Ureter (tissue), 1 donor: ENCODE measurements around the gene HSD11B2. TPM values are rescaled to one million over a fixed set of nuclear protein-coding genes. Genes with fewer than 3 reads are reported as not detected.

Experiments used
- DNase-seq: peaks from one replicate; pipeline ENCODE4 v3.0.0-alpha.2; 2020; ENCODE audit warnings: low spot score
- total RNA-seq: library from RNA; stranded (reverse); gene quantifications from one replicate; pipeline ENCODE4 v1.2.4, GENCODE V29; 2023
- donor health status: DM: yes; HTN: yes; CAD: no.

Gene HSD11B2
- 5.6 TPM for total RNA-seq

DNA sequence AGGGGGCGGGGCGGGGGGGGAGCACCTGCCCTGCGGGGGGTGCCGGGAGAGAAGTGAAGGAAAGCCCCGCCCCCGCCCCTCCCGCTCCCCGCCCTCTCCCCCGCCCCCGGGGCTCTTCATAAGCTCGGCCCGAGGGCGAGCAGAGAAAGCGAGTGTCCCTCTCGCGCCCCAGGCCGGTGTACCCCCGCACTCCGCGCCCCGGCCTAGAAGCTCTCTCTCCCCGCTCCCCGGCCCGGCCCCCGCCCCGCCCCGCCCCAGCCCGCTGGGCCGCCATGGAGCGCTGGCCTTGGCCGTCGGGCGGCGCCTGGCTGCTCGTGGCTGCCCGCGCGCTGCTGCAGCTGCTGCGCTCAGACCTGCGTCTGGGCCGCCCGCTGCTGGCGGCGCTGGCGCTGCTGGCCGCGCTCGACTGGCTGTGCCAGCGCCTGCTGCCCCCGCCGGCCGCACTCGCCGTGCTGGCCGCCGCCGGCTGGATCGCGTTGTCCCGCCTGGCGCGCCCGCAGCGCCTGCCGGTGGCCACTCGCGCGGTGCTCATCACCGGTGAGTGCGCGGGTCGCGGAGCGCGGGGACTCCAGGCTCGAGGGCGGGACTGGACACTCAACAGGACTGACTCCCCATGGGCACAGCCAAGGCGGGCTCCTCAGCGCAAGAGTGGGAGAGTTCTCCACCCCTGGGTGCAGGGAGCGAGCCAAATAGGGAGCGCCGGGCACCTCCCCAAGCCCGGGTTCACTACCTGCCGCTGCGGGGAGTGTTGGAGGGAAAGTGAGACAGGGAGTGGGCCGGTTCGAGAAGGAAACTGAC, at the start of gene HSD11B2:
Gene HSD11B2, plus strand, starts transcription at position 145 of the 798 bp plus-strand sequence. Its CDS starts 128 bp downstream, at position 273.
- DNase-seq = no peak

DNA sequence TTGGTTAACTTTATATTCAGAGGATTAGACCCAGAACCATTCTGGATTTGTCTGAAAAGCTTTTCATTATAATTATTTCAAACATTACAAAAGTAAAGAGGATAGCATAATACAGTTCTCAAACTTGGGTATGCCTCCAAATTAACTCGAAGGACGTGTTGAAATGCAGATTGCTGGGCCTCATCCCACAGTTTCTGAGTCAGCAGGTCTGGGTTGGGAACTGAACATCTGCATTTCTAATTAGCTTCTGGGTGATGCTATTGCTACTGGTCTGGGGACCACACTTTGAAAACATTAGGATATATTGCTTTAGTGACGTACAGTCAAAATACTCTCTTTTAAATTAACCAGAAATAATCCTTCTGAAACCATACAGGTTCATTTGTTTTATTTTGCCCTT, 47.6 kb upstream of the HSD11B2 start:
- DNase-seq = no peak

DNA sequence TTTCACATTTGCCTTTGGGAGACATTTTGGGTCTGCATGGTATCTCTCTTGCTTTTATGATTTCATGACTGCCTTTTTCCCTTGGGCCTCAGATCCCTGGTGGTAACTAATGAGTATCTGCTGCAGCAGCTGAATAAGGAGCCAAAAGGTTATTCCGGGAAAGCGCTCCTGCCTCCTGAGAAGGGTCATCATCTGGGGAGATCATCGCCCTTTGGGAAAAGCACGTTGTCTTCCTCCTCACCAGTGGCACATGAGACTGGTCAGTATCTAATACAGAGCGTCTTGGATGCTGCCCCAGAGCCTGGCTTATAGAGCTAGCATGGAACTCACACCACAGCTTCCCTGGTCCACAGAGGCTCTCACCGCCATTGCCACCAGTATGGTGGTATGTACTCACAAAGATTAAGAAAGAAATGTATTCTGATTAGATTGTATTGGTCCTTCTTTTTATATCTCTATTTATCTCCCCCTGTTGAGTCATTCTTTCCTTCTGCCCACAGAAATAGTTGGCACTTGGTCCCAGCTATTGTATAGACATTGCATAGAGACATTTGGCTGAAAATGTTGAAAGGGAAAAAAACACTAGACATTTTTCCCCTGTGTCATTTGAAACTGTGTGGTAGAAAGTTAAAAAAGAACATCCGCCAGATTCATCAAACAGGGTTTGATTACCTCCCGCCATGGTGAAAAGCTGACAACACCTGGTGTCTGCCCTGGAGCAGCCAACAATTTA, 46.0 kb upstream of the HSD11B2 start:
- DNase-seq = no peak

DNA sequence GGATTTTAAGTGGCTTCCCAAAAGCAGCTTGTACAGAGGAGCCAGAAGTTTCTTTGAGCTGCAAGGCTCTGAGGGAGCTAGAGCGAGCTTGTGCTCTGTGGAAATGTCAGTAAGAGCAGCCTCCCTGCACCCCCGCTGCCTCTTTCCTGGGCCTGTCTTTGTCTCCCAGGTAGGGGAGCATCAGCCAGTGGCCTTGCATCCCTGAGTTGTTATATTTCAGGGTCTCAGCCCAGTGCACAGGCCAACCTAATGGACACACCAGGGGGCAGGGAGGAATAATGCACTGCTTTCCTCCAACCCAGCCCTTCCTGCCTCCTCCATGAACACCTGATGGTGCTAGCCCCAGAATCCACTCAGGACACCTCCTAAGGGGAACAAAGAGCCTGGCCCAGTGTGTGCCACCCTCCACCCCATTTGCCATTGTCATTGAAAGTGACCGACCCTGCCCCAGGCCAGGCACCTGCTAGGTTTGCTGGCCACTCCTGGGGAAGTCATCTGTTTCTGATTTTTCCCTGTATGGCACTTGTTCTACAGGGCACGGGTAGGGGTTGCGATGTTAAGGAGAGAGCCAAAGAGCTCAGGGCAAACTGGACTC, 44.0 kb upstream of the HSD11B2 start:
- no peak for DNase-seq

DNA sequence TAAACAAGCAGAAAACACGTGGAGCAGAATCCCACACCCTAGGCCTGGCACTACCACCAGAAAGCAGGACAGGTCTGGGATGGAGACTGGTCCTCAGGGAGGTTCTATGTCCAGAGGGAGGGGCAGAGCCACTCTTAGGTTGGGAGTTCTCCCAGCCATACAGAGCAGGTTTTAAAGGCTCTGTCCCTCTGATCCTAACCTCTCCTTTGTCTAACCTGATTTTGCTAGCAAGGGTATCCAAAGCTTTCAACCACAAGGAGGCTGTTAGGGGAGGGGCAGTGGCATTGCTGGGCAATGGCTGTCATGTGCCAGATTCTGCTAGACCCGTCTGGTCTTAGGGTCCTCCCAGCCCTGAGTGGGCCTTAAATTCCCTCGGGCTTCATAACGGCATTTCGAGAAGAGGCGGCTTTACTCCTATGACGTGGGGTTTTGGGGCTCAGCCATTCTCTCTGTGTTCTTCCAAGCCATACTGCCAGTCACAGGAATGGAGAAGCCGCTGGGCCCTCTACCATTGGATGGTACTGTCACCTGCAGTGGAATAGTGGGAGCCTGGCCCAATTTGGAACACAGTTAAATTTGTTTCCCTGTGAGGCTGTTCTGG, 43.3 kb upstream of the HSD11B2 start:
- DNase-seq = no peak

DNA sequence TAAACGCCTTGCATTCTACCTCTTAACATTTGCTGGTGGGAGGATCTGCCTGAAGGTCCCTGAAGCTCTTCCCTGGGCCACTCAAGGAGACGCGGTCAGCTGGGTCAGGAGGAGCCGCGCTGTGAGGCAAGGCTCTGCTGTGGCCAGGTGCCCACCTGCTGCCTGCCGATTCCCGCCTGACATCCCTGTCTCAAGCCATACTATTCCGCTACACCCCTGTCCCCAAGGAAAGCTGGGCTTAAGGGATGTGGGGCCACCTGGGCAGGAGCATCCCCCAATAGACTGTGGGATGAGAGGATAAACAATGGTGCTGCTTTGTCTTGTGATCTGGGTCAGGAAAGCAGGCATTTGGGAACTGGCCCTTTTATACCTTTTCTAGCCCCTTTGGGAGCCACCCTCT, 42.7 kb upstream of the HSD11B2 start:
- no peak for DNase-seq

DNA sequence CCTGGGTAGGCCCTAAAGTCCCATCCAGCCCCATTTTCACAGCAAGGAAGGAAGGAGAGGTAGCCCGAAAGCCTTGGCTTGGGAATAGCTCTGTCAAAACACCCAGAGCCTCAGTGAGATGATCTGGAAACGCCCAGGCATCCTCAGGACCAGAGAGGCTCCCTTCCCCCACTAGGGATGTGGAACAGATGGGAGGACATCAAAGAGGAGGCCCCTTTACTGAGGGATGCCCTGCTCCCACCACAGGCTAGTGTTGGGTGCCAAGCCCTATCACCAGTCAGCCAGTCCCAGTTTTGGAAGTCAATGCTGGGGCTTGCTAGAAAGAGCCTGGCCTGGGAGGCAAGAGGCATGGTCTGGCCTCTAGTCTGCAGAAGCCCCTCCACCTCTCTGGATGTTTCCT, 42.3 kb upstream of the HSD11B2 start:
- DNase-seq = no peak

DNA sequence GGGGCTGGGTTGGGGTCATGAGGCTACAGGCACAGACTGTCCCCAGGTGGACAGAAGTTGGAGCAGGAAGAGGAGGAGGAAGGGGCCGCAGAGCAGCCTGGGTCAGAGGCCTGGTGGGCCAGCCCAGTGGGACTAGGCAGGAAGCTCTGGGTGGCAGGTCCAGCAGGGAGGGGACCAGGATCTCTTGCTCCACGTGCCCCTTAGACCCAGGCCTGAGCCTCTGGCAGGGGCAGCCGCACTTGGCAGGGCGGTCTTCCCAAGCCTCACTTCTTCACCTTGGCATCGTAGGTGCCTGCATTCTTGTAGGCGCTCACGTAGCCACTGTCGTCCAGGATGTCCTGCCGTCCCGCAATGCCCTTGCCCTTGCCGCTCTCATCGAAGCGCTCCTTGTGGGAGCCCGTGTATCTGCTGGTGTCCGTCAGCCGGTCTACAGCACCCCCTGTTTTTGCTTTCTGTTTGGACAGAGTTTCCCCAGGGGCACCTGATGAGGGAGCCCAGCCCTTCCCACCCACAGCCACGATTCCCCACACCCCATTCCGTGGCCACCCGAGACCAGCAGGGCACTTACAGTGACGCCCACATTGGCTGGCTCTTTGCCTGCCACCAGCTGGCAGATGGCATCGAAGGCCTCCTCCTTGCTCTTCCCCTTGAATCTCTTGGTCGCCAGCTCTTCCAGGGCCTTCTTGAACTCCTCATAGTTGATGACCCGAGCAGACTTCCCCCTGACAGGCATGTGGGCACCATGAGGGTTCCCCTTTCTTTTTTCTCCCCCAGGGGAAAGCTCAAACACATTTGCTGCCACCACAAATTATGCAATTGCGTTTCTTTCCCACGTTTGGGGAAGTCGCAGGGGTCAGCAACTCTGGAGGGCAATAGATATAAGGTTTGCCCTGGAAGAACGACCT, 40.8 kb upstream of the HSD11B2 start:
- no peak for DNase-seq

DNA sequence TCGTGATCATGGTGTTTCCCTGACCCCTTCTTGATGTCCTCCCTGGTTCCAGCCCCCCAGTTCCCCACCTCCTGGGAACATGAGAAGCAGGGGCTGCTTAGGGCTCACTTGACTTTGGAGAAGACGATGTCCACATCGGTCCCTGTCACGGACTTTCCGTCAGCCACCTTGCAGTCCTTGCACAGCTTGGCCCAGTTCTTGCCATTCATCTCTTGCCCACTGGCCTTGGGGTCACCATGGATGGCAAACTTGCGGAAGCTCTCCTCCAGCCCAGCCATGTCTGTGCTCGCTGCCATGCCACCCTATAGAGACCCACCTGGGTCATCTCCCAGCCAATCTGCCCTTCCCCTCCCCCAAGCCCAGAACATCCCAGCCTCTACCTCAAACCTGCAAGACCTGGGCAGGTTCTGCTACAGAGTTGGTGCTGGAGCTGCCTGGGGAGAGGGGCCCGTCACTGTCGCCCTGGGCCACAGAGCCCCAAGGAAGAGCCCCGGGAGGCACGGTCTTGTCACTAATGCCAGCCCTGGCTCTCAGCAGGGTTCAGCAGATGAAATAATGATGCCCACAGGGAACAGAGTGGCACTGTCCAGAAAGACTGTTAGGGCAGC, 40.0 kb upstream of the HSD11B2 start:
- DNase-seq = no peak

DNA sequence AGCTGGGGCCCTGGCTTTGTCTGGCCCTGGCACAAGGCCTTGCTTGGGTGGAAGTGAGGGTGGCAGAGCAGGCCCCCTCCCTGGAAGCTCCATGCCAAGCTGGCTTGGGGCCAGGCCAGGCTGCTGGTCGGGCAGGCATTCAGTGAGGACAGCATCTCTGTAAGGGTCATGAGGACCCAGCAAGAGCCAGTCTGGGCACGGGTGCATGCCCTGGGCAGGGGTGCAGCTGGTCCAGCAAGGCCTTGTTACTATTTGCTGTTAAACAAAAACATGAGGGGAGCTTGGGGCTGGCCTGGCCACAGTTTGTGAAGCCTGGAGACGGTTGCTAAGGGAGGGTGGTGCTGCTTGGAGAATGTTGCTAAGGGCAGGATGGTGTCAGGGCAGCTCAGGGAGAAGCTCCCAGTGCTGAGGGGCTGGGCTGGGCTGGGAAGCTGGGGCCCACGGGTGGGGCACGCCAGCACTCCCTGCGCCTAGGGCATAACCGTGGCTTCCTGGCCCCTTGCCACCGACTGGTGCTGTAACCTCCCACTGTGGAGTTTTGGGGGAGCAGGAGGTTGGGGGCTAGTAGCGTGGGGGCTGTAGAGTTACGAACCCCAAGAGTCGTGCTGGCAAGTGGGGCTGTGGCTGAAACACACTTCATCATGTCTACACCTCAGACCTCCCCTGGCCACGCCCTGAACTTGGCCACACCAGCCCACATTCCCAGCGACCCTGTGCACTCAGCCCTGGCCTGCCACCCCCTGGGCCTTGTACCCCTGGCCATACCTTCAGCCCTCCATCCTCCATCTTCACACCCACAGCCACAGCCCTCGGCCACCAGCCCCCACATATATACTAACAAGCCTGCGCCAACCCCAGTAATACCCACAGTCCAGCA, 39.3 kb upstream of the HSD11B2 start:
- DNase-seq = no peak

DNA sequence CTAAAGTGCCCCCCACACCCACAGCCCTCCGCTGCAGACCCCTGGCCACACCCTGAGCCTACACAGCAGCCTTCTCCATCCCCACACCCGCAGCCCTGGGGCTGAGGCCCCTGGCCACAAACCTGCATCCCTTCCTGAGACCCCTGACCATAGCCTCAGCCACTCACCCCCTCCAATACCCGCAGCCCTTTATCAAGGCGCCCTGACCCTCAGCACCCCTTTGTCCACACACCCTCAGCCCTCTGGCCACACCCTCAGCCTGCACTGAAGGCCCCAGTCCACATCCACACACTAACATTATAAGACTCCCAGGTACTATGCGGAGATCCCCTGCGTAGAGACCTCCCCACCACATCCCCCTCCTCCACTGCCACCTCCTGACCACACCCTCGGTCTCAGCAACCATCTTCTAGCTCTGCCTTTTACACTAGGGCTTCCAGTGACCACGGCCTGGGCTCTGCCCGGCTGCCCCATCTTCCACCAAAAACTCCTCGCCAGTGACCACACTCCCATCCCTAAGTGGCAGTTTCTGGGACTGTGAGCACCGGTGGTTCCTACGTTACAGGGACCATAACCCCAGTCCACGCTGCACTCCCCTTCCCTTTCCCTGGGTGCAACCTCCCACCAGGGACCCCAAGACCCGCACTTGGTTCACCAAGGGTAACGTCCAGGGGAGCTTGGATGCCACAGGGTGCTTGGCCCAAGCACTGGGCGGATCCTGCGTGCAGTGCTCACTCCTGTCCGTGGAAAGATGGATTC, 38.4 kb upstream of the HSD11B2 start:
- no peak for DNase-seq

DNA sequence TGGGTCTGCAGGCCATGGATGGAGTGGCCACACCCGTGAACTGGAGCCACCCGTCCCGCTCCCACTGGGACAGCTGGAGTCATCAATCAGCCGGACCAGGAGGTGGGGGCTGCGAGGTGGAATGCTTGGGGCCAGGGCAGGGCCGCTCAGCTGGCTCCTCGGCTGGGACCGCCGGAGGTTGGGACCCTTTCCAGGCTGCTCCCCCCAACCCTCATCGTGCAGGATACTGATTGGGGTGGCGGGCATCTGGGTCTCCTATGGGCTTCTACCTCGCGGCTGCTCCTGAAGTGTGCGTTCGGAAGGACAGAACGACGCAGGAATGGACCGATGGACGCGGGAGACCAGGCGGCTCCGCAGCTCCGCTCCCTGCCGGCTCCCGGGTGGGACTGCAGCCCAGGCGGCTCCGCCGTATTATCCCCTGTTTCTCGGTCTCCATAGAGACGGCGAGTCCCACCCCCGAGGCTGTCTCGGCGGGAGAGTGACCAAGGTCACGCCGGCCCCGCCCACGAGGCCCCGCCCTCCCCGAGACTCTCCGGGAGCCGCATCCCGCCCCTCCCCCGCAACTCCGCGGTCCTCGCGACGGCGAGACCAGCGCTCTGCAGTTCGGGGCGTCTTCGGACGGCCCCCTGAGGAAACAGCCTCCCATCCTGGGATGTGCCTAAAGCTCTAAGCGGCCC, 37.7 kb upstream of the HSD11B2 start, which contains the start of gene TPPP3:
Gene TPPP3, minus strand, starts transcription at position 388 of the 677 bp plus-strand sequence. CDS start 2,387 bp downstream, outside the sequence.
- DNase-seq = peak; percentile 88

DNA sequence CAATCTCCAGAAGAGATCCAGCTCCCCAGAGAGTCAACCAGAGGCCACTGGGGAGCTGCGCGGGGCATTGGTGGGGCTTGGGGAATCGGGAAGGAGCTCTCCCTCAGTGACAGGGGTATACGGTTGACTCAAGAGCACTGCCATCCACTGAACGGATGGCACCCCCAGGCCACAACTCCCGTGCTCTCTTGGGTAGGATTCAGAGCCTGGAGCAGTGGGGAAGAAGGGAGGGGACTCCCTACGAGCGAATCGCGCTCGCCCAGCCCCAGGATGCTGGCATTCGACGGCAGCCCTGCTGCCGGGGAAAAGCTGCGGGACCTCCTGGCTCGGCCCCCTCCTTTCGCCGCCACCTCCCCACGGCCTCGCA, 37.1 kb upstream of the HSD11B2 start:
- no peak for DNase-seq

DNA sequence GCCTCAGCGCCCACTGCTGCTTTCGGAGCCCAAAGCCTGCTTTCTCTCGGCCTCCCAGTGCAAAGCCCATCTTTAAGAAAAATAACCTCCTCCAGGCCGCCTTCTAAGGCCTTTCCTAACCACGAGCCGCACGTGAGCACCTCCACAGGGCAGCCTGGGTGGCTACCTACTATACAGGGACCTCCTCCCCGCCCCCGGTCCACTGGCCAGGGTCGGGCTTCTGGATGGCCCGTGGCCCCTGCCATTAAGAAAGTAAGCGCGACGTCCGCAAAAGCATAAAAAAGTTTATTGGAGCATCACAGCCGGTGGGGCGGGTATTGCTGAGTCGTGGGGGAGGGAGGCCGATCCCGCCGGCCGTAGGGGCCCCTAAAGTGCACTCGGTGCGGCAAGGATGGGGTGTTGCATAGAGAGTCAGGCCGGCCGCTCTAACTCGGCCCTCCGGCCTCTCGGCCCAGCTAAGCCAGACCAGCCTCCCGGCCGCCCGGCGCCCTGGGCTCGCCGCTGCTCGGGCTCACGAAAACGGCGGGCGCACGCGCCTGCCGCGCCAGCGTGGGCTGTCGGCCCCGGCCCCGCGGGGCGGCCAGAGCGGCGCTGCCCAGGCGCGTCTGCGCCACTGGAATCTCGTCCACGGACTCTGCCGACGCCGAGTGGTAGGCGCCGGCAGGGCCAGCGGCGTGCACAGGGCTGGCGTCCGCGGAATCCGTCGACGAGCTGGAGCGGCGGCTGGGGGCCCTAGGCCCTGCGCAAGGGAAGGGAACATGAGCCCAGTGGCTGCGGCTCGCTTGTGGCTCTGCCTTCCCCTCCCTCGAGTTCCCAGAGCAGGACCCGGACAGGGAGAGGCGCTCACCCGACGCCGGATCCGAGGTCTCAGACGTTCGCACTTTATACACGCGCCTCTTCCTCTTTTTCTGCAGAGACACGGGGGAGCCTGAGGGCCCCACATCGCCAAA, 36.5 kb upstream of the HSD11B2 start:
- no peak for DNase-seq

DNA sequence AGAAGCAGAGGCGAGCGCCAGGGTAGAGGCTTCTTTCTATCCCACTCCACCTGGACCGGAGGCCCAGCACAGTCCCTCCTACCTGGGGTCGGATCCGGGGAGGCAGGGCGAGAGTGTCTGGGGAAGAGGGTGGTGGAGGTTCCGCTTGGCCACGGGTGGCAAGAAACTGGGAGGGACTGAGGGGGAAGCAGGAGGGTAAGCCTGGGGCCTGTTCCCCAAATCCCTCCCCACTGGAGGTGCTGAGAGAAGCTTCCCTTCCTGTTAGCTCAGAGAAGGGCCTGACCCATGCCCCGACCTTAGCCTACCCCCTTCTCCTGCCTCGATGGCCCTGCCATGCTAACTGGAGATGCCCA, 35.8 kb upstream of the HSD11B2 start:
- no peak for DNase-seq

DNA sequence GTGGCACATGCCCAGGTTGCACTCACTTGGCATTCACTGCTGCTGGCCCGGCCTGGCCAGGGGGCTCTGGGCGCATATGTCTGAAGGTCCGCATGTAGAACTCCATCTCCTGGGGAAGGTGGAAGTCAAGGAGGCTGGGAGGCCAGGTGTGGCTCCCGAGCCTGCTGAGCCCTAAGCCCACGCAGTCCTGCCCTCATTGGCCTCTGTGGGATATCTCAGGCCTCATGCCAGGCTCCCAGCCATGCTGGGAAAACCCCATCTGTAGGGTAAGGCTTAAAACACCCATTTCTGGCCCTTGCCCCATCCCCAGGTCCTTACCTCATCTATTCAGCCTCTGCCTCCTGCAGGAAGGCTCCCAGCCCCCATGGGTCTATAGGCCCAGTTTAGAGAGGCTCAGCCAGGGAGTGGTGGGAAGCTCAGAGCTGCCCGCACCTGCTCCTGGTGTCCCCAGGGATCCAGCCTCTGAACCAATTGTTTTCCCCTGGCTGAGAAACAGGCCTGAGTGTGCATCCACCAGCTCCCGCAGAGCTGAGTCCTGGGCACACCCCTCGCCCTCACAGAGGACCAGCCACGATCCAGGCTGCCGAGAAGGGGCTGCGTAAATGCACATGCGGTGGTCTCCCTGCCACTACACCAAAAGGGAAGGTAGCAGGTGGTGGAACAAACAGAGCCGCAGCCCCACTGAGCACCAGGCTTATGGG, 35.3 kb upstream of the HSD11B2 start:
- DNase-seq = no peak
